Gastrocnemius medialis (tissue), 4 donors: Measurements from ENCODE around the gene ATXN7L1. TPM values are rescaled to one million over a fixed set of nuclear protein-coding genes. Genes with fewer than 3 reads are reported as not detected.

Experiments
- ATAC-seq, 2 donors: fragments of 150-250 bp; one replicate each; pipeline ENCODE4 v1.9.1; 2016
- DNase-seq, 2 donors: peaks; one replicate each; pipeline ENCODE4 v3.0.0-alpha.2; 2019
- H3K27ac ChIP-seq, 4 donors: fragments of 200-600 bp; sonication (generic); 1 replicate in 1 of 4; 2 replicates in 3 of 4; pipeline ENCODE4 v1.5.1; 2016 to 2018; ENCODE audit warnings: mild to moderate bottlenecking in 2 of 4, moderate library complexity in 1 of 4
- H3K27me3 ChIP-seq, 3 donors: fragments of 200-600 bp; sonication (generic) in 2 of 3; 1 replicate in 1 of 3; 2 replicates in 2 of 3; pipeline versions ENCODE4 v1.5.1 to v1.6.0; 2016 to 2019; ENCODE audit warnings: mild to moderate bottlenecking in 1 of 3, moderate library complexity in 1 of 3
- H3K36me3 ChIP-seq, 2 donors: fragments of 200-600 bp; sonication (generic) in 1 of 2; one replicate each; pipeline ENCODE4 v1.5.1; 2017 to 2018
- H3K4me1 ChIP-seq, 2 donors: fragments of 200-600 bp; sonication (generic) in 1 of 2; one replicate each; pipeline ENCODE4 v1.5.1; 2016 to 2017; ENCODE audit warnings: mild to moderate bottlenecking in 2 of 2
- H3K4me3 ChIP-seq, 4 donors: fragments of 200-600 bp; sonication (generic) in 3 of 4; 1 replicate in 1 of 4; 2 replicates in 3 of 4; pipeline ENCODE4 v1.5.1; 2016 to 2019; ENCODE audit warnings: mild to moderate bottlenecking in 2 of 4
- H3K9me3 ChIP-seq, 3 donors: fragments of 200-600 bp; sonication (generic) in 2 of 3; 1 replicate in 1 of 3; 2 replicates in 2 of 3; pipeline ENCODE4 v1.5.1; 2016 to 2019
- CTCF ChIP-seq, 5 experiments: fragments of 450-650 bp in 3 of 5; fragments of 200-600 bp in 2 of 5; sonication (generic) in 2 of 5; IDR thresholded peaks in 4 of 5; conservative IDR thresholded peaks in 1 of 5; 1 replicate in 4 of 5; 2 replicates in 1 of 5; pipeline ENCODE4 v1.5.1; 2016 to 2019; ENCODE audit warnings: antibody characterized with exemption in 5 of 5, mild to moderate bottlenecking in 3 of 5, moderate library complexity in 3 of 5
- POLR2A ChIP-seq, 2 donors: fragments of 450-650 bp; IDR thresholded peaks; one replicate each; pipeline ENCODE4 v1.6.1; 2017; ENCODE audit warnings: antibody characterized with exemption in 2 of 2, mild to moderate bottlenecking in 2 of 2, moderate library complexity in 2 of 2
- in situ Hi-C, 4 donors: fragments of 200-750 bp; cut with MboI; loops; one replicate each; pipeline versions ENCODE4 v1.15.0 to v1.8.0; 2017; ENCODE audit warnings: low sequenced_read_pairs in 4 of 4
- intact Hi-C: fragments of 100-400 bp; cut with DNase I; formaldehyde crosslinking; loops from one replicate; pipeline ENCODE4 v1.15.1; 2023; ENCODE audit warnings: low total_unique reads
- total RNA-seq, 4 donors: library from RNA; depleted of rRNA; stranded (reverse); fragments of >200 nt; gene quantifications; one replicate each; pipeline versions ENCODE4 v1.1.0 to v1.2.3, GENCODE V29; 2016

ATXN7L1 gene
- total RNA-seq, 4 donors from 2014 or later, result 1.6 to 6.6 (median 4.8) TPM

GRCh38 chr7:105590793-105591192, 285.6 kb downstream of the ATXN7L1 start:
- in situ Hi-C loops (no loop called here), intact Hi-C loops (no loop called here)
- no peak overlapping the region for H3K27ac ChIP-seq
- H3K9me3 ChIP-seq, result no peaks in the 10 kb centered on the region
- DNase-seq, result no peak
- ATAC-seq, result no peak
- H3K36me3 ChIP-seq, result no peaks in the 10 kb centered on the region
- H3K4me1 ChIP-seq, result peaks cover 0 to 4% of the 10 kb centered on the region in 2 donors
- H3K27me3 ChIP-seq, result no peaks in the 10 kb centered on the region
- TF ChIP-seq POLR2A (IDR thresholded peaks at IDR 0.05) (no peak), CTCF (IDR thresholded peaks at IDR 0.05 in 4 of 5, conservative IDR thresholded peaks at IDR 0.05 in 1 of 5) (no peak)
- no peak overlapping the region for H3K4me3 ChIP-seq

GRCh38 chr7:105589356-105590077, 286.9 kb downstream of the ATXN7L1 start:
- Histone ChIP-seq H3K36me3 (no peaks in the 10 kb centered on the region), H3K27me3 (no peaks in the 10 kb centered on the region), H3K4me3 (no peak overlapping the region), H3K27ac (no peak overlapping the region), H3K9me3 (no peaks in the 10 kb centered on the region), H3K4me1 (peaks cover 0 to 4% of the 10 kb centered on the region in 2 donors)
- DNase-seq, result peak; percentile 18 to 46
- ATAC-seq, result peak; percentile 57 to 79
- intact Hi-C loops (no loop called here), in situ Hi-C loops (no loop called here)
- TF ChIP-seq CTCF (IDR thresholded peaks at IDR 0.05 in 4 of 5, conservative IDR thresholded peaks at IDR 0.05 in 1 of 5) (peak in 3 of 5 experiments; percentile 19 to 42 (median 34)), POLR2A (IDR thresholded peaks at IDR 0.05) (no peak)

GRCh38 chr7:105587909-105588635, 288.3 kb downstream of the ATXN7L1 start:
- peak in 1 of 2 donors; percentile 26 for ATAC-seq
- no peaks in the 10 kb centered on the region for H3K36me3 ChIP-seq
- no peak overlapping the region for H3K27ac ChIP-seq
- intact Hi-C loops, result no loop called here
- no peak for TF ChIP-seq CTCF (IDR thresholded peaks at IDR 0.05 in 4 of 5, conservative IDR thresholded peaks at IDR 0.05 in 1 of 5)
- no peak for TF ChIP-seq POLR2A (IDR thresholded peaks at IDR 0.05)
- peak in 1 of 2 donors; percentile 17 for DNase-seq
- H3K4me1 ChIP-seq, result peaks cover 0 to 4% of the 10 kb centered on the region in 2 donors
- in situ Hi-C loops, result no loop called here
- H3K27me3 ChIP-seq, result no peaks in the 10 kb centered on the region
- H3K9me3 ChIP-seq, result no peaks in the 10 kb centered on the region
- no peak overlapping the region for H3K4me3 ChIP-seq

- TF ChIP-seq CTCF (IDR thresholded peaks at IDR 0.05 in 4 of 5, conservative IDR thresholded peaks at IDR 0.05 in 1 of 5) (no peak), POLR2A (IDR thresholded peaks at IDR 0.05) (no peak)
- ATAC-seq (no peak), DNase-seq (no peak)
- Histone ChIP-seq H3K9me3 (no peaks in the 10 kb centered on the region), H3K36me3 (no peaks in the 10 kb centered on the region), H3K4me1 (peaks cover 6 to 8% of the 10 kb centered on the region in 2 donors), H3K4me3 (no peak overlapping the region), H3K27ac (no peak overlapping the region), H3K27me3 (peaks cover 0 to 5% (median 0%) of the 10 kb centered on the region in 3 donors)
- in situ Hi-C loops, result no loop called here
- intact Hi-C loops, result no loop called here
These were observed 290.4 kb downstream of the ATXN7L1 start for GRCh38 chr7:105585850-105586500.
